Endothelial cell of umbilical vein (primary cell): ENCODE data around the gene ERAP2. TPM values are rescaled to one million over a fixed set of nuclear protein-coding genes. Genes with fewer than 3 reads are reported as not detected.

Experiments
- BruUV-seq: library from RNA; stranded (reverse); fragments of 400-500 nt; replicated peaks from 2 replicates; lab custom pipeline; 2021; lab: Mats Ljungman, UMichigan
- CTCF ChIA-PET: fragments of 300-600, 350-600 bp; sonication (Branson Sonifier 250); formaldehyde crosslinking; loops from one replicate; lab custom pipeline; 2021; ENCODE audit warnings: antibody characterized with exemption, inconsistent platforms; lab: Charles Lee
- POLR2A ChIA-PET: fragments of 300-600, 350-600 bp; sonication (Branson Sonifier 250); formaldehyde crosslinking; loops from one replicate; lab custom pipeline; 2021; ENCODE audit warnings: antibody characterized with exemption, inconsistent platforms; lab: Charles Lee
- DNase-seq: peaks from one replicate; pipeline ENCODE4 v3.0.0-alpha.2; 2011; ENCODE audit warnings: low read depth, low spot score
- FAIRE-seq: peaks from 2 replicates; lab custom pipeline; 2011; peaks lifted over from hg19 to GRCh38; lab: Jason Lieb, UNC
- H2AFZ ChIP-seq: 2 replicates; pipeline ENCODE4 v1.6.0; 2012; ENCODE audit warnings: low read depth, low read length, control low read depth, inconsistent platforms
- H3K27ac ChIP-seq: 2 replicates; pipeline ENCODE4 v1.5.1; 2011; ENCODE audit warnings: low read depth, mild to moderate bottlenecking, control low read depth, low read length, moderate library complexity; ENCODE audit not compliant: insufficient read depth
- H3K27me3 ChIP-seq, 2 experiments: 2 replicates each; pipeline versions ENCODE4 v1.6.0 to v1.6.1; 2011; ENCODE audit warnings: low read length in 2 of 2, mixed read lengths in 1 of 2; ENCODE audit not compliant: control insufficient read depth in 2 of 2, insufficient read depth in 2 of 2
- H3K36me3 ChIP-seq, 2 experiments: 2 replicates in 1 of 2; 3 replicates in 1 of 2; pipeline ENCODE4 v1.5.1; 2011; ENCODE audit warnings: low read length in 2 of 2, mild to moderate bottlenecking in 1 of 2, moderate library complexity in 1 of 2; ENCODE audit not compliant: control insufficient read depth in 2 of 2, insufficient read depth in 2 of 2; ENCODE audit errors: extremely low read depth in 1 of 2
- H3K4me1 ChIP-seq: 3 replicates; pipeline ENCODE4 v1.5.1; 2011; ENCODE audit warnings: mild to moderate bottlenecking, low read length; ENCODE audit not compliant: control insufficient read depth, insufficient read depth; ENCODE audit errors: extremely low read depth
- H3K4me2 ChIP-seq: 2 replicates; pipeline ENCODE4 v1.6.1; 2011; ENCODE audit warnings: low read length, control low read depth, mixed read lengths; ENCODE audit not compliant: insufficient read depth
- H3K4me3 ChIP-seq, 3 experiments: fragments of 200-600 bp in 1 of 3; sonication (generic), shearing (Covaris generic) in 1 of 3; replicated peaks in 1 of 3; 2 replicates each; pipeline ENCODE4 v1.5.1; 2011 to 2016; ENCODE audit warnings: control low read depth in 3 of 3, low read length in 3 of 3, mild to moderate bottlenecking in 2 of 3, inconsistent platforms in 1 of 3, low read depth in 1 of 3, moderate library complexity in 1 of 3; ENCODE audit not compliant: insufficient read depth in 1 of 3
- H3K79me2 ChIP-seq: 2 replicates; pipeline ENCODE4 v1.6.0; 2012; ENCODE audit warnings: low read length, inconsistent platforms; ENCODE audit not compliant: control insufficient read depth, insufficient read depth
- H3K9ac ChIP-seq: replicated peaks from 2 replicates; pipeline ENCODE3; 2011; ENCODE audit warnings: low read length, control low read depth; ENCODE audit not compliant: insufficient read depth; ENCODE audit errors: extremely low read depth
- H3K9me1 ChIP-seq: replicated peaks from 3 replicates; pipeline ENCODE4 v1.6.0; 2011; ENCODE audit warnings: mild to moderate bottlenecking, low read length; ENCODE audit not compliant: control insufficient read depth, insufficient read depth; ENCODE audit errors: extremely low read depth
- H3K9me3 ChIP-seq: replicated peaks from 2 replicates; pipeline ENCODE4 v1.5.1; 2012; ENCODE audit warnings: low read length, inconsistent platforms; ENCODE audit not compliant: control insufficient read depth, insufficient read depth
- H4K20me1 ChIP-seq: replicated peaks from 2 replicates; pipeline ENCODE3; 2011; ENCODE audit warnings: mild to moderate bottlenecking, low read length; ENCODE audit not compliant: control insufficient read depth, insufficient read depth; ENCODE audit errors: extremely low read depth
- EZH2 ChIP-seq: IDR thresholded peaks from 2 replicates; pipeline ENCODE4 v1.6.1; 2012; ENCODE audit warnings: borderline replicate concordance, low read depth, mild to moderate bottlenecking, moderate library complexity, low read length, inconsistent platforms; ENCODE audit not compliant: severe bottlenecking
- GATA2 ChIP-seq: IDR thresholded peaks from 2 replicates; pipeline ENCODE4 v1.7.0; 2011; ENCODE audit warnings: low read depth, mild to moderate bottlenecking, moderate library complexity, mixed read lengths, low read length; ENCODE audit not compliant: insufficient read length, insufficient read depth
- JUN ChIP-seq: IDR thresholded peaks from 2 replicates; pipeline ENCODE4 v1.6.1; 2011; ENCODE audit warnings: borderline replicate concordance, low read depth; ENCODE audit not compliant: insufficient read length, insufficient read depth
- dilution Hi-C: fragments of 300-500 bp; cut with MboI; formaldehyde crosslinking; loops from one replicate; pipeline ENCODE4 v1.15.0; 2019; ENCODE audit warnings: low sequenced_read_pairs; ENCODE audit not compliant: extremely low pct_ligation_motif_present
- intact Hi-C: fragments of 100-400 bp; cut with micrococcal nuclease; formaldehyde crosslinking; loops from one replicate; pipeline ENCODE4 v1.10.0; 2022
- polyA plus RNA-seq, 4 experiments: library from polyadenylated mRNA; depleted of rRNA in 3 of 4; stranded (reverse) in 3 of 4; unstranded in 1 of 4; fragments of >200 nt; gene quantifications; 2 replicates each; pipeline versions ENCODE4 v1.2.1 to v1.2.3, GENCODE V29; 2011 to 2012; ENCODE audit warnings: missing spikeins in 1 of 4
- total RNA-seq: library from RNA; stranded (reverse); gene quantifications from 2 replicates; pipeline ENCODE4 v1.2.3, GENCODE V29; 2021
- TF ChIP-seq, protein P1 (sequence below), 2 donors: IDR thresholded peaks; 1 replicate in 1 of 2; 2 replicates in 1 of 2; pipeline ENCODE4 v1.5.1; 2011; ENCODE audit warnings: low read length in 2 of 2, mild to moderate bottlenecking in 2 of 2, moderate library complexity in 2 of 2, control low read depth in 1 of 2, inconsistent platforms in 1 of 2, low read depth in 1 of 2; ENCODE audit not compliant: insufficient read depth in 1 of 2; ENCODE audit errors: extremely low read depth in 1 of 2

Gene ERAP2
- total and polyA plus RNA-seq, 2 donors (not counting 3 experiments of a cell fraction or from before 2014, with no cell fraction given): 3.1 to 10.0 TPM

DNA sequence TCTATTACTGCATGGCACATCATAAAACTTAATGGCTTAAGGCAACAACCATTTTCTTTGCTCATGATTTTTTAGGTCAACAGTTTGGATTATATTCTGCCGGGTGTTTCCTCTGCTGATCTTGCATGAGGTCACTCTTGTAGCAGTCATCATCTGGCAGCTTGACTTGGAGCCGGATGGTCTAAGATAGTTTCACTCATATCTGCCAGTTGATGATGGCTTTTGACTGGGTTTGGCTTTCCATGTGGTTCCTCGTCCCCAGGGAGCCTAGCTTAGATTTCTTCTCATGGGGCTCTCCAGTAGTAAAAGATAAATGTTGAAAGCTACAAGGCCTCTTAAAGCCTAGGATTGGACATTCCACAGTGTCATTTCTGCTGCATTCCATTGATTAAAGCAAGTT lies 87.0 kb downstream of the ERAP2 start:
- dilution Hi-C loops (no loop called here), intact Hi-C loops (no loop called here)
- Histone ChIP-seq H3K9me3 (no peaks in the 10 kb centered on the region), H3K79me2 (peaks cover 18% of the 10 kb centered on the region), H3K27me3 (no peaks in the 10 kb centered on the region), H3K27ac (peak overlapping the region; percentile 51), H3K4me3 (no peak overlapping the region), H2AFZ (no peak overlapping the region), H3K4me2 (no peak overlapping the region), H3K9me1 (peaks cover 2% of the 10 kb centered on the region), H3K9ac (no peak overlapping the region), H3K36me3 (no peaks in the 10 kb centered on the region), H4K20me1 (no peaks in the 10 kb centered on the region), H3K4me1 (peaks cover 24% of the 10 kb centered on the region)
- TF ChIP-seq JUN: peak; percentile 73
- no peak for TF ChIP-seq GATA2
- BruUV-seq: no TSS peak
- POLR2A ChIA-PET: no interaction called here
- FAIRE-seq (no peak), DNase-seq (peak; percentile 84)
- CTCF ChIA-PET: interaction anchor here (1.0 to 1.8 kb wide), 3 partner anchors 10 to 95 kb away, joined by 4 to 7 read pairs (median 5); no protein-coding TSS in a partner anchor

DNA sequence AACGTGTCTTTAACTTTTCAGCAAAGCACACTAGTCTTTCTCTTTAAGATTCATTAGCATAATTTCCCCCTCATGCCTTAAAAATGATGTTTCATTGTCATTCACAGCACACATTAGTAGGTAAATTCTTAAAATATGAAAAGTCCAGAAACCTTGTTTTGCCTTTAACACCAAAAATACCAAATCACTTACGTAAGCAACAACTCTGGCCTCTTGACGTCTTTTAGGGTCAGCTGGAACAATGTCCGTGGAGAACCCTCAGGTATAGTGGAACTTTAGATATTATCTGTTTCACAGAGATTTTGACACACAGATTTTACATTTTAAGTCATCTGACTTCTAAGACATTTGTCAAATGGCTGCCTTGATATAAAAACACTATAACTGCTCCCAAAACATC lies 90.5 kb downstream of the ERAP2 start:
- Histone ChIP-seq H3K36me3 (no peaks in the 10 kb centered on the region), H3K9me3 (no peaks in the 10 kb centered on the region), H4K20me1 (no peaks in the 10 kb centered on the region), H3K4me3 (no peak overlapping the region), H3K4me1 (peaks cover 34% of the 10 kb centered on the region), H3K9ac (no peak overlapping the region), H2AFZ (no peak overlapping the region), H3K27me3 (no peaks in the 10 kb centered on the region), H3K27ac (no peak overlapping the region), H3K79me2 (peaks cover 34% of the 10 kb centered on the region), H3K4me2 (no peak overlapping the region), H3K9me1 (peaks cover 2% of the 10 kb centered on the region)
- TF ChIP-seq EZH2 (no peak), JUN (no peak)
- TF ChIP-seq, protein P1, sequence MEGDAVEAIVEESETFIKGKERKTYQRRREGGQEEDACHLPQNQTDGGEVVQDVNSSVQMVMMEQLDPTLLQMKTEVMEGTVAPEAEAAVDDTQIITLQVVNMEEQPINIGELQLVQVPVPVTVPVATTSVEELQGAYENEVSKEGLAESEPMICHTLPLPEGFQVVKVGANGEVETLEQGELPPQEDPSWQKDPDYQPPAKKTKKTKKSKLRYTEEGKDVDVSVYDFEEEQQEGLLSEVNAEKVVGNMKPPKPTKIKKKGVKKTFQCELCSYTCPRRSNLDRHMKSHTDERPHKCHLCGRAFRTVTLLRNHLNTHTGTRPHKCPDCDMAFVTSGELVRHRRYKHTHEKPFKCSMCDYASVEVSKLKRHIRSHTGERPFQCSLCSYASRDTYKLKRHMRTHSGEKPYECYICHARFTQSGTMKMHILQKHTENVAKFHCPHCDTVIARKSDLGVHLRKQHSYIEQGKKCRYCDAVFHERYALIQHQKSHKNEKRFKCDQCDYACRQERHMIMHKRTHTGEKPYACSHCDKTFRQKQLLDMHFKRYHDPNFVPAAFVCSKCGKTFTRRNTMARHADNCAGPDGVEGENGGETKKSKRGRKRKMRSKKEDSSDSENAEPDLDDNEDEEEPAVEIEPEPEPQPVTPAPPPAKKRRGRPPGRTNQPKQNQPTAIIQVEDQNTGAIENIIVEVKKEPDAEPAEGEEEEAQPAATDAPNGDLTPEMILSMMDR (IDR thresholded peaks at IDR 0.05; ENCODE audit: extremely low read depth in 1 of 2, insufficient read depth in 1 of 2, low read depth in 1 of 2, low read length in 2 of 2): no peak
- DNase-seq (no peak), FAIRE-seq (no peak)
- dilution Hi-C loops (no loop called here), intact Hi-C loops (no loop called here)
- POLR2A ChIA-PET: no interaction called here
- CTCF ChIA-PET: interaction anchor here (0.9 to 1.9 kb wide), 2 partner anchors 12 to 98 kb away, joined by 3 to 5 read pairs; no protein-coding TSS in a partner anchor
- no TSS peak for BruUV-seq
